AG09319 (cell line): ENCODE data around the gene LIN7B.
"Not testable (repeated sequence)": the region's sequence is repeated elsewhere in the genome, so short reads cannot be mapped to it uniquely, and the experiment has no call there.

Experiments used
- DNase-seq: peaks from one replicate; pipeline ENCODE4 v3.0.0-alpha.2; 2010; ENCODE audit warnings: low read depth; ENCODE audit errors: extremely low read depth
- TF ChIP-seq, protein P1 (sequence below): IDR thresholded peaks from 2 replicates; pipeline ENCODE4 v1.5.1; 2011; ENCODE audit warnings: low read depth, mild to moderate bottlenecking, inconsistent platforms, low read length, moderate library complexity

Gene LIN7B

DNA sequence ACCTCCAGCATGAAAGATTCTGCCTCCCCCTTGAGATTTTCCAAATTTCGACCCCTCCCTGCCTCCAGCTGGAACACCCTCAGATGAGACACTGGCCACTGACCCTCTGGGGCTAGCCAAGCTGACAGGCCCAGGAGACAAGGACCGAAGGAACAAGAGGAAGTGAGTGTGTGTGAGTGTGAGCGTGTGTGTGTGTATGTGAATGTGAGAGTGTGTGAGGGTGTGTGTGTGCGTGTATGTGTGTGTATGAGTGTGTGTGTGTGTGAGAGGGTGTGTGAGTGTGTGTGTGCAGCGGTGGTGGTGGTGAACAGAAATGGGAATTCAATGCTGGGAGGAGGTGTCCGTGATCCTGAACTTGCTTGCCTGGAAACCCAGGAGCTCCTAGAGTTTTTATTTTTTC is 27.2 kb downstream of the LIN7B start:
- no peak for DNase-seq
- TF ChIP-seq, protein P1, sequence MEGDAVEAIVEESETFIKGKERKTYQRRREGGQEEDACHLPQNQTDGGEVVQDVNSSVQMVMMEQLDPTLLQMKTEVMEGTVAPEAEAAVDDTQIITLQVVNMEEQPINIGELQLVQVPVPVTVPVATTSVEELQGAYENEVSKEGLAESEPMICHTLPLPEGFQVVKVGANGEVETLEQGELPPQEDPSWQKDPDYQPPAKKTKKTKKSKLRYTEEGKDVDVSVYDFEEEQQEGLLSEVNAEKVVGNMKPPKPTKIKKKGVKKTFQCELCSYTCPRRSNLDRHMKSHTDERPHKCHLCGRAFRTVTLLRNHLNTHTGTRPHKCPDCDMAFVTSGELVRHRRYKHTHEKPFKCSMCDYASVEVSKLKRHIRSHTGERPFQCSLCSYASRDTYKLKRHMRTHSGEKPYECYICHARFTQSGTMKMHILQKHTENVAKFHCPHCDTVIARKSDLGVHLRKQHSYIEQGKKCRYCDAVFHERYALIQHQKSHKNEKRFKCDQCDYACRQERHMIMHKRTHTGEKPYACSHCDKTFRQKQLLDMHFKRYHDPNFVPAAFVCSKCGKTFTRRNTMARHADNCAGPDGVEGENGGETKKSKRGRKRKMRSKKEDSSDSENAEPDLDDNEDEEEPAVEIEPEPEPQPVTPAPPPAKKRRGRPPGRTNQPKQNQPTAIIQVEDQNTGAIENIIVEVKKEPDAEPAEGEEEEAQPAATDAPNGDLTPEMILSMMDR: no peak

DNA sequence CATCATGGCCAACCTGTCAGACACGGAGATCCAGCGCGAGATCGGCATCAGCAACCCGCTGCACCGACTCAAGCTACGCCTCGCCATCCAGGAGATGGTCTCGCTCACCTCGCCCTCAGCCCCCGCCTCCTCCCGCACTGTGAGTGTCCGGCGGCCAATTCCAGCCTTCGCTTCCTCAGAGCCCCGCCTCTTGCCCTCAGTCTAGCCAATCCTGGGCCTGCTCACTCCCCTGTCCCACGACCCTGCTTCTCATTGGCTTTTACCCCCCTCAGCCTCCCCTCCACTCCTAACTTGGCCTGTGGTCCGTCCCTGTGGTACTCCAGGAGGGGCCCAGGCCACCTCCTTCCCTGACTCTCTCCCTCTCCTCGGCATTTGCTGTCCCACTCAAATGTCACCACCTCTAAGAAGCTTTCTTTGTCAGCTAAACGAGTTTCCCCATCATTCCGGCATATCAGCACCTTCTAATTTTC is 28.7 kb downstream of the LIN7B start:
- TF ChIP-seq, protein P1: no peak
- DNase-seq: peak; percentile 70

DNA sequence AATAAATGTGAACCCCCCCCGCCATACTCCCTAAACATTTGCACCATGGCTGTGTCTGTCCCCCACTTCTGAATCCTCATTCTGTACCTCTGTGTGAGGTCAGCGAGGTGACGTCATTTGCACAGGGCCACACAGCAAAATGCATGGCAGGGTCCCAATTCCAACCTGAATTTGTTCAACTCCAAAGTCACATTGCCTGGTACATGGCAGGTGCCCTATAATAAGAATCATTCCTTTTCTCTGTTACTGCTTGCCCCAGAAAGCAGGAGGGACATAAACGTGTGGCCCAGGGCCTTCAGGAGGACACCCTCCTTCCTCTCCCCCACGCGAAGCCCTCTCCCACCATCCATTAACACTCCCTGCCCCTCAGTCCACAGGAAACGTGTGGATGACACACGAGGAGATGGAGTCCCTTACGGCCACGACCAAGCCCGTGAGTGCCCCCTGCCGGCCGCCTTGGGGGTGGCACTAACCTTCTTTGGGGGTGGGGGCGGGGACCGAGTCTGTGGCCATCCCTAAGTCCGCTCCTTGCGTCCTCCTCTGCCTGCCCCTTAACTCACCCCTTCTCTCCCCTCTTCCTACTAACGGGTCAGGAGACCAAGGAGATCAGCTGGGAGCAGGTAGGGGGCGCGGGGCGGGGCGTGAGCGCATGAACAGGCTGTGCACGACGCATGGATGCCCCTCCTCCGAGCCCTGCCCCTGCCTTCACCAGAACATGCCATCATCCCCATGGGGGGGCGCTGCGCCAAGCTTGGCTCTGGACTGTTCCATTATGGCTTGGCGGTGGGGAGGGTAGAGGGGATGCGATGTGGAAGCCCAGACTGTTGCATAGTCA is 31.6 kb downstream of the LIN7B start:
- TF ChIP-seq, protein P1: peak; percentile 81
- DNase-seq: no peak

DNA sequence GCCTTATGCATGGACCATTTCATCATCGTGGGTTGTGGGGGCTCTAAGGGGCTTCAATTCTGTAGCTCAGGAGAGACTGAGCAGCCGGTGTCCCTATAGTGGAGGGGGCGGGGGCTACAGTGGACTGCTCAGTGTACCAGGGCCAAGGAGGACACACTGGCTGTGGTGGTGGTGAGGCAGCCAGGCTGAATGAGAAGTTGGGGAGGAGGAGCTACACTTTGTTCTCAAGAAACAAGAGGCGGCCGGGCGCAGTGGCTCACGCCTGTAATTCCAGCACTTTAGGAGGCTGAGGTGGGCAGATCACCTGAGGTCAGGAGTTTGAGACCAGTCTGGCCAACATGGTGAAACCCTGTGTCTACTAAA is 32.2 kb downstream of the LIN7B start:
- DNase-seq: not testable (repeated sequence)

DNA sequence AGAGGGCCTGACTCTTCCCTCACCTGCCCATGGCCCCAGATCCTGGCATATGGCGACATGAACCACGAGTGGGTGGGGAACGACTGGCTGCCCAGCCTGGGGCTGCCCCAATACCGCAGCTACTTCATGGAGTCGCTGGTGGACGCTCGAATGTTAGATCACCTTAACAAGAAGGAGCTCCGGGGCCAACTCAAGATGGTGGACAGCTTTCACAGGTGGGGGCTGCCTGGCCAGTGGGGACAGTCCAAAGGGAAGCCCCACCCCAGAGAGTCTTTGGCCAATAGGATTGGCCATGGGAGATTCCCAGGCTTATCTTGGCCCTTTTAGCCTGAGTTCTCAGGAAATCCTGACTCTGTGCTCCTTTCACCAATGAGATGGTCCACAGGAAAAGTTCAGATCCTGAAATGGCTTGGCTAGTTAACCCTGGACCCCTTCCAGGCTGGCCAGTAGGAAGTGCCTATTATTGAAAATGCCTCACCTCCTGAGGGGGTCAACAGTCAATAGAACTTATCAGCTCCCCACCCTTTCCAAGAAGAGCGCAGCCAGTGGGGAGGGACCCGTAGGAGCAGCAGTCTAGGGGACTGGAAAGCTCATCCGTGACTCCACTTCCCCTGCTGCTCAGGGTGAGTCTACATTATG is 34.0 kb downstream of the LIN7B start:
- no peak for DNase-seq
- TF ChIP-seq, protein P1: no peak

DNA sequence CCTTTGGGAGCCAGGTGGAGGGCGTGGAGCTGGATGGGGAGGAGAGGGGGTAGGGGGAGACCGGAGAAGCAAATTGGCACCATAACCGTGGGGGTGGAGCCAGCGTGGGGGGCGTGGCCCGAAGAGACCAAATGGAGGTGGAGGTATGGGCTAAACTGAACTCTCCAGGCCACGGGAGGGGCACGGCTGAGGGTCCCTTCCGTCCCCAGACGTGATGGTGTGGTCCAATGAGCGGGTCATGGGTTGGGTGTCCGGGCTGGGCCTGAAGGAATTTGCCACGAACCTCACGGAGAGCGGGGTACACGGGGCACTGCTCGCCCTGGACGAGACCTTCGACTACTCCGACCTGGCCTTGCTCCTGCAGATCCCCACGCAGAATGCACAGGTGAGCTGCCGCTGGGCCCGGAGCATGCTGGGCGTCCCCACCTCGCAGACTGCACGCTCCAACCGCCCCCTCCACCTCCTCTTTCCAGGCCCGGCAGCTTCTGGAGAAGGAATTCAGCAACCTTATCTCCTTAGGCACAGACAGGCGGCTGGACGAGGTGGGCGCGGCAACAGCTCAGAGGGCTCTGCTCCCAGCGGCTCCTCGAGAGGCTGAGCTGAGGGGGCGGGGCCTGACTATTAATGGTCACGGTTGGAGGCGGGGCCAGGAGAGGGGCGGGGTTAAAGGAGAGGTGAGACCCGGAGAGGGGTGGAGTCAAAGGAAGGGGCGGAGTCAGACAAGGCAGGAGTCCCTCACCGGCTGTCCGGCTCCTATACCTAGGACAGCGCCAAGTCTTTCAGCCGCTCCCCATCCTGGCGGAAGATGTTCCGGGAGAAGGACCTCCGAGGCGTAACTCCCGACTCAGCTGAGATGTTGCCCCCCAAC is 34.8 kb downstream of the LIN7B start:
- no peak for DNase-seq
- TF ChIP-seq, protein P1: no peak

DNA sequence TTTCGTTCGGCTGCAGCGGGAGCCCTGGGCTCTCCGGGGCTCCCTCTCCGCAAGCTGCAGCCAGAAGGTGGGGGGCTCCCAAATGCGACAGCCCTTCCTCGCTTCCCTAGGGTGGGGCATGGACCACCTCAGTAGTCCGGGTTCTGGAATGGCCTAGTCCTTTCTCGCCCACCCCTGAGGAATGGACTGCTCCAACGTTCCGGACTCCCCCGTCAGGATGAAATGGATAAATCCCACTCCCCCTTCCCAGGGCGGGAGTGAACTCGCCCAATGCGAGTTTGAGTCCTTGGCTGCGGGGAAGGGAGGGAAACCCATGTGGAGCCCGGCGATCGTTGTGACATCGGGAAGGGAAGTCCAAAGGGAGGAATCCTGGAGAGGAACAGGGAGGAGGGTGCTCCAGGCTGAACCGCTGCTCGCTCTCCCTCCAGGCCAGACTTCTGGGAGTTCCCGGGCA is 35.5 kb downstream of the LIN7B start:
- DNase-seq: no peak

More for the DNA sequence above, 35.5 kb downstream of the LIN7B start:
- TF ChIP-seq, protein P1: no peak
